DOHH2 (cell line): ENCODE measurements around the gene ADCY10.

Experiments
- H3F3A ChIP-seq: fragments of 200-600 bp; sonication (generic), shearing (Covaris generic); 2 replicates; pipeline ENCODE4 v1.6.0; 2016; ENCODE audit warnings: antibody characterized with exemption, mild to moderate bottlenecking; ENCODE audit not compliant: control insufficient read depth, insufficient read depth
- H3K27ac ChIP-seq: fragments of 200-600 bp; sonication (generic); 2 replicates; pipeline ENCODE4 v1.5.1; 2014; ENCODE audit warnings: low read depth, mild to moderate bottlenecking, low read length, moderate library complexity
- H3K27me3 ChIP-seq: fragments of 200-600 bp; sonication (generic); 2 replicates; pipeline ENCODE4 v1.6.1; 2014; ENCODE audit warnings: mild to moderate bottlenecking, low read length, mixed read lengths; ENCODE audit not compliant: control insufficient read depth
- H3K36me3 ChIP-seq: fragments of 200-600 bp; sonication (generic); 2 replicates; pipeline ENCODE4 v1.6.1; 2014; ENCODE audit warnings: mild to moderate bottlenecking, low read length, moderate library complexity, mixed read lengths; ENCODE audit not compliant: control insufficient read depth
- H3K4me1 ChIP-seq: fragments of 200-600 bp; sonication (generic); 2 replicates; pipeline ENCODE4 v1.6.1; 2014; ENCODE audit warnings: mild to moderate bottlenecking, low read length, mixed read lengths; ENCODE audit not compliant: control insufficient read depth
- H3K4me2 ChIP-seq: fragments of 200-600 bp; sonication (generic); 2 replicates; pipeline ENCODE4 v1.6.0; 2014; ENCODE audit warnings: mild to moderate bottlenecking, low read length, moderate library complexity
- H3K4me3 ChIP-seq: fragments of 200-600 bp; sonication (generic); 2 replicates; pipeline ENCODE4 v1.5.1; 2014; ENCODE audit warnings: mild to moderate bottlenecking, low read length, mixed read lengths
- H3K79me2 ChIP-seq: fragments of 200-600 bp; sonication (generic); 2 replicates; pipeline ENCODE4 v1.6.1; 2014; ENCODE audit warnings: mild to moderate bottlenecking, low read length, mixed read lengths; ENCODE audit not compliant: control insufficient read depth
- H3K9me2 ChIP-seq: fragments of 200-600 bp; sonication (generic); replicated peaks from 2 replicates; pipeline ENCODE4 v1.6.1; 2014; ENCODE audit warnings: mild to moderate bottlenecking, low read length, mixed read lengths; ENCODE audit not compliant: control insufficient read depth
- H3K9me3 ChIP-seq: fragments of 200-600 bp; sonication (generic); 2 replicates; pipeline ENCODE4 v1.6.1; 2014; ENCODE audit warnings: antibody characterized with exemption, low read length, mixed read lengths; ENCODE audit not compliant: control insufficient read depth, insufficient read depth
- H4K20me1 ChIP-seq: fragments of 200-600 bp; sonication (generic); 2 replicates; pipeline ENCODE4 v1.6.0; 2014; ENCODE audit warnings: low read depth, mild to moderate bottlenecking, antibody characterized with exemption, low read length, moderate library complexity; ENCODE audit not compliant: control insufficient read depth, insufficient read depth
- CTCF ChIP-seq: fragments of 200-600 bp; sonication (generic); IDR thresholded peaks from one replicate; pipeline ENCODE4 v1.5.1; 2014; ENCODE audit warnings: antibody characterized with exemption, mild to moderate bottlenecking, low read depth, low read length; ENCODE audit not compliant: poor library complexity, severe bottlenecking
- EZH2phosphoT487 ChIP-seq: fragments of 200-600 bp; sonication (generic); IDR thresholded peaks from 2 replicates; pipeline ENCODE4 v1.6.1; 2017; ENCODE audit warnings: borderline replicate concordance, mild to moderate bottlenecking, antibody characterized with exemption, low read length, moderate library complexity, mixed read lengths

Gene ADCY10

GRCh38 chr1:167789501-167789900, 124.4 kb downstream of the ADCY10 start:
- Histone ChIP-seq H3K9me2 (no peaks in the 10 kb centered on the region), H3K27ac (no peak overlapping the region), H3F3A (no peaks in the 10 kb centered on the region), H3K4me3 (no peak overlapping the region), H3K4me2 (no peak overlapping the region), H3K9me3 (no peaks in the 10 kb centered on the region), H3K4me1 (no peaks in the 10 kb centered on the region), H3K79me2 (no peaks in the 10 kb centered on the region), H3K27me3 (no peaks in the 10 kb centered on the region), H4K20me1 (no peaks in the 10 kb centered on the region), H3K36me3 (peaks cover 26% of the 10 kb centered on the region)
- no peak for TF ChIP-seq CTCF
- TF ChIP-seq EZH2phosphoT487, result no peak

- no peak overlapping the region for H3K4me3 ChIP-seq
- peaks cover 26% of the 10 kb centered on the region for H3K36me3 ChIP-seq
- H3F3A ChIP-seq, result no peaks in the 10 kb centered on the region
- no peaks in the 10 kb centered on the region for H4K20me1 ChIP-seq
- TF ChIP-seq EZH2phosphoT487 (no peak), CTCF (no peak)
- H3K27me3 ChIP-seq, result no peaks in the 10 kb centered on the region
- H3K9me2 ChIP-seq, result no peaks in the 10 kb centered on the region
- H3K9me3 ChIP-seq, result no peaks in the 10 kb centered on the region
- no peaks in the 10 kb centered on the region for H3K4me1 ChIP-seq
- H3K79me2 ChIP-seq, result no peaks in the 10 kb centered on the region
- no peak overlapping the region for H3K27ac ChIP-seq
- no peak overlapping the region for H3K4me2 ChIP-seq
These were observed 127.4 kb downstream of the ADCY10 start for GRCh38 chr1:167786502-167786901.

- Histone ChIP-seq H3F3A (no peaks in the 10 kb centered on the region; the same call in 1 of the 2 replicates), H3K36me3 (peaks cover 26% of the 10 kb centered on the region), H3K27ac (no peak overlapping the region), H3K4me3 (no peak overlapping the region), H3K9me3 (no peaks in the 10 kb centered on the region), H3K4me1 (no peaks in the 10 kb centered on the region), H3K27me3 (no peaks in the 10 kb centered on the region), H3K9me2 (no peaks in the 10 kb centered on the region), H3K79me2 (no peaks in the 10 kb centered on the region), H3K4me2 (no peak overlapping the region), H4K20me1 (no peaks in the 10 kb centered on the region)
- TF ChIP-seq CTCF, result no peak
- no peak for TF ChIP-seq EZH2phosphoT487
These were observed 128.9 kb downstream of the ADCY10 start for GRCh38 chr1:167784876-167785550.
